ENCODE results near the gene IFT20.
"Not testable (repeated sequence)": the region's sequence is repeated elsewhere in the genome, so short reads cannot be mapped to it uniquely, and the experiment has no call there.

The IFT20 gene

GRCh38 chr17:28298449-28298848 lies 36.8 kb downstream of the IFT20 start:
- H3K79me2 ChIP-seq: no peaks in the 10 kb centered on the region
- no peak overlapping the region for H2AFZ ChIP-seq
- no peaks in the 10 kb centered on the region for H3K36me3 ChIP-seq (ENCODE audit: control insufficient read depth, insufficient read depth, low read length)
- H3K9me3 ChIP-seq (ENCODE audit: control insufficient read depth, low read length): no peaks in the 10 kb centered on the region
- H3K9ac ChIP-seq: no peak overlapping the region
- no peak overlapping the region for H3K4me2 ChIP-seq (ENCODE audit: low read length)
- H3K4me3 ChIP-seq (ENCODE audit: low read depth, low read length): no peak overlapping the region
- no peaks in the 10 kb centered on the region for H3K27me3 ChIP-seq (ENCODE audit: control insufficient read depth, insufficient read depth, low read length)
- no peaks in the 10 kb centered on the region for H3K4me1 ChIP-seq
- TF ChIP-seq CTCF (IDR thresholded peaks at IDR 0.05): no peak
- H3K27ac ChIP-seq: no peak overlapping the region

DNA sequence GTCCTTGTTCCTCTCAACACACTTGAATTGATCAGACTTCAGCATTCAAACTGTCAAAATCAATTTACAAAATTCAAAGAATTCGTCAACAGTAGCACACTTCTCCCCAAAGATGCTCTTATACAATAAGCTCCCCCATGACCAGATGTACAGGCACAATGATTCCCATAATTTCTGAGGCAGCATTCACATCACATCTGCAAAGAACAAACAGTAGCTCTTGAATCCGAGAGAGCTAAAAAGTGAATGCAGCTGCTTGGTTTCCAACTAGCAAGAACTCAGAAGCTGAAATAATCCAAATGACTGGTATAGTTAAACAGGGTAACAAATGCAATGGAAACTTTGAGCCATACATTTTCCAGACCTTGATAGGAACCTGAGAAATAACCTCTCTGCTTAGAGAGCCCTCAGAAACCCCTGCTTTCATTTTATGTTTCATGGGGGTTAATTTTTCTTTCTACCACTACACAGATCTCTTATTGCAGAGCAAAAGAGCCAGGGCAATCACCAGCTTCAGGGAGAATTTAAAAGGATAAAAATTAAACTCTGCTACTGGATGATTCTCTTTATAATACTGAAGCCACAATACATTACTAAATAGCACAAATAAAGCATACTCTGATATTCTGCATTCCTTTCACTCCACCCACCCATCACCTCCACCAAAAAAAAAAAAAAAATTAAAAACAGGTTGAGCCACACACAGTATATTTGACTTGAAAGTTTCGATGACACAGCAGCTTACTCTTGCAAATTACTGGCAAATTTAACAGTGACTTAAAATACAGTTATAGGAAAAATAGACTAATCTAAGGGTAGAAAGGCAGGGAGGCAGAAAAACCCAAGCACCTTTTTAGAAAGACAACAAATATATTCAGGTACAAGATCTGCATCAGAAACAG lies 39.3 kb downstream of the IFT20 start:
- H3K4me1 ChIP-seq: no peaks in the 10 kb centered on the region

DNA sequence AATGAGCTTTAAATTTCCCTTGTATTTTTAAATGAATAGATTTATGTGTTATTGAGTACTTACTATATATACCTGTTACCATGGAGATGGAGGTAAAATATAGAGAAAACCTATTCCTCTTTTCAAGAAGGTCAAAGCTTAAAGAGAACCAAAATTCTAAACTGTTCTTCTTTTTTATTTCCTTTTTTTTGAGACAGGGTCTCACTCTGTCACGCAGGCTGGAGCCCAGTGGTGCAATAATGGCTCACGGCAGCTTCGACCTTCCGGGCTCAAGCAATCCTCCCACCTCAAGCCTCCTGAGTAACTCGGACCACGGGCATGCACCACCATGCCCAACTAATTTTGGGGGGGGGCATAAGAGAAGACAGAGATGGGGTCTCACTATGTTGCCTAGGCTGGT lies 41.3 kb downstream of the IFT20 start:
- H3K4me1 ChIP-seq: no peaks in the 10 kb centered on the region
- no peaks in the 10 kb centered on the region for H3K9me3 ChIP-seq (ENCODE audit: control insufficient read depth, low read length)
- no peak overlapping the region for H3K27ac ChIP-seq
- H3K9ac ChIP-seq: no peak overlapping the region
- no peaks in the 10 kb centered on the region for H3K27me3 ChIP-seq (ENCODE audit: control insufficient read depth, insufficient read depth, low read length)
- no peak overlapping the region for H3K4me3 ChIP-seq (ENCODE audit: low read depth, low read length)
- no peak for TF ChIP-seq CTCF (IDR thresholded peaks at IDR 0.05)
- no peaks in the 10 kb centered on the region for H3K36me3 ChIP-seq (ENCODE audit: control insufficient read depth, insufficient read depth, low read length)
- no peak overlapping the region for H3K4me2 ChIP-seq (ENCODE audit: low read length)
- no peak overlapping the region for H2AFZ ChIP-seq
- no peaks in the 10 kb centered on the region for H3K79me2 ChIP-seq

More for the DNA sequence above, 39.3 kb downstream of the IFT20 start:
- Histone ChIP-seq H3K27me3 (ENCODE audit: control insufficient read depth, insufficient read depth, low read length) (no peaks in the 10 kb centered on the region), H3K4me2 (ENCODE audit: low read length) (no peak overlapping the region), H3K9me3 (ENCODE audit: control insufficient read depth, low read length) (no peaks in the 10 kb centered on the region), H3K4me3 (ENCODE audit: low read depth, low read length) (no peak overlapping the region), H3K9ac (no peak overlapping the region), H3K36me3 (ENCODE audit: control insufficient read depth, insufficient read depth, low read length) (no peaks in the 10 kb centered on the region), H3K79me2 (no peaks in the 10 kb centered on the region), H3K27ac (no peak overlapping the region), H2AFZ (no peak overlapping the region)
- no peak for TF ChIP-seq CTCF (IDR thresholded peaks at IDR 0.05)

DNA sequence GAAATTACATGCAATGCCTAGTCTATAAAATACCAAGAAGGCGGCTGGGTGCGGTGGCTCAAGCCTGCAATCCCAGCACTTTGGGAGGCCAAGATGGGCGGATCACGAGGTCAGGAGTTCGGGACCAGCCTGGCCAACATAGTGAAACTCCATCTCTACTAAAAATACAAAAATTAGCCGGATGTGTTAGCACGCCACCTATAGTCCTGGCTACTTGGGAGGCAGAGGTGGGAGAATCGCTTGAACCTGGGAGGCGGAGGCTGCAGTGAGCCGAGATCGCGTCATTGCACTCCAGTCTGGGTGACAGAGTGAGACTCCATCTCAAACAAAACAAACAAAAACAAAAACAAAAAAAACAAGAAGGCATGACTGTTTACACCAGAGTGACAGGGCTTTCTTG lies 42.4 kb downstream of the IFT20 start:
- not testable (repeated sequence) for H3K27ac ChIP-seq; H2AFZ ChIP-seq; H3K9ac ChIP-seq; H3K27me3 ChIP-seq (ENCODE audit: control insufficient read depth, insufficient read depth, low read length); H3K4me3 ChIP-seq (ENCODE audit: low read depth, low read length); H3K79me2 ChIP-seq; H3K4me2 ChIP-seq (ENCODE audit: low read length); H3K9me3 ChIP-seq (ENCODE audit: control insufficient read depth, low read length); H3K4me1 ChIP-seq; H3K36me3 ChIP-seq (ENCODE audit: control insufficient read depth, insufficient read depth, low read length)

GRCh38 chr17:28291780-28292330 lies 43.4 kb downstream of the IFT20 start:
- no peak overlapping the region for H3K27ac ChIP-seq
- H3K4me1 ChIP-seq: no peaks in the 10 kb centered on the region
- H3K4me3 ChIP-seq (ENCODE audit: low read depth, low read length): no peak overlapping the region
- no peak overlapping the region for H3K9ac ChIP-seq
- no peaks in the 10 kb centered on the region for H3K27me3 ChIP-seq (ENCODE audit: control insufficient read depth, insufficient read depth, low read length)
- no peaks in the 10 kb centered on the region for H3K9me3 ChIP-seq (ENCODE audit: control insufficient read depth, low read length)
- no peaks in the 10 kb centered on the region for H3K79me2 ChIP-seq
- no peak overlapping the region for H3K4me2 ChIP-seq (ENCODE audit: low read length)
- no peak for TF ChIP-seq CTCF (IDR thresholded peaks at IDR 0.05)
- H3K36me3 ChIP-seq (ENCODE audit: control insufficient read depth, insufficient read depth, low read length): no peaks in the 10 kb centered on the region
- H2AFZ ChIP-seq: no peak overlapping the region
